Activated CD4-positive, alpha-beta memory T cell treated with anti-CD3 and anti-CD28 coated beads for 36 hours (primary cell): ENCODE measurements around the gene FAM13A. TPM values are rescaled to one million over a fixed set of nuclear protein-coding genes. Genes with fewer than 3 reads are reported as not detected.
A peak's percentile ranks its signal among the peaks of the same experiment; 100 is the strongest.

ENCODE experiments used
- CTCF ChIA-PET: fragments of 350-600 bp; sonication (Branson Sonifier 250); formaldehyde crosslinking; loops from one replicate; lab custom pipeline; 2021; ENCODE audit warnings: antibody characterized with exemption, inconsistent platforms; lab: Charles Lee
- POLR2A ChIA-PET: fragments of 350-600 bp; sonication (Branson Sonifier 250); formaldehyde crosslinking; loops from one replicate; lab custom pipeline; 2021; ENCODE audit warnings: antibody characterized with exemption; lab: Charles Lee
- DNase-seq: peaks from one replicate; pipeline ENCODE4 v3.0.0-alpha.2; 2020
- H3K27ac Mint-ChIP-seq: one replicate; pipeline ENCODE4 v1.8.0; 2021; ENCODE audit warnings: mixed read lengths
- H3K27me3 Mint-ChIP-seq: one replicate; pipeline ENCODE4 v1.8.0; 2021; ENCODE audit warnings: mixed read lengths
- H3K36me3 Mint-ChIP-seq: one replicate; pipeline ENCODE4 v1.8.0; 2021; ENCODE audit warnings: mixed read lengths
- H3K4me1 Mint-ChIP-seq: one replicate; pipeline ENCODE4 v1.8.0; 2021; ENCODE audit warnings: low read depth, mixed read lengths
- H3K4me3 Mint-ChIP-seq: one replicate; pipeline ENCODE4 v1.8.0; 2021; ENCODE audit warnings: mild to moderate bottlenecking, mixed read lengths
- H3K9me3 Mint-ChIP-seq: one replicate; pipeline ENCODE4 v1.8.0; 2021; ENCODE audit warnings: mixed read lengths
- intact Hi-C: fragments of 100-400 bp; cut with micrococcal nuclease; formaldehyde crosslinking; loops from one replicate; pipeline ENCODE4 v1.15.1; 2023
- total RNA-seq, 2 experiments: library from RNA; stranded (reverse); gene quantifications; one replicate each; pipeline ENCODE4 v1.2.3, GENCODE V29; 2021

The FAM13A gene
- total RNA-seq, 2 experiments from 2014 or later: 2.3 to 2.6 TPM

DNA sequence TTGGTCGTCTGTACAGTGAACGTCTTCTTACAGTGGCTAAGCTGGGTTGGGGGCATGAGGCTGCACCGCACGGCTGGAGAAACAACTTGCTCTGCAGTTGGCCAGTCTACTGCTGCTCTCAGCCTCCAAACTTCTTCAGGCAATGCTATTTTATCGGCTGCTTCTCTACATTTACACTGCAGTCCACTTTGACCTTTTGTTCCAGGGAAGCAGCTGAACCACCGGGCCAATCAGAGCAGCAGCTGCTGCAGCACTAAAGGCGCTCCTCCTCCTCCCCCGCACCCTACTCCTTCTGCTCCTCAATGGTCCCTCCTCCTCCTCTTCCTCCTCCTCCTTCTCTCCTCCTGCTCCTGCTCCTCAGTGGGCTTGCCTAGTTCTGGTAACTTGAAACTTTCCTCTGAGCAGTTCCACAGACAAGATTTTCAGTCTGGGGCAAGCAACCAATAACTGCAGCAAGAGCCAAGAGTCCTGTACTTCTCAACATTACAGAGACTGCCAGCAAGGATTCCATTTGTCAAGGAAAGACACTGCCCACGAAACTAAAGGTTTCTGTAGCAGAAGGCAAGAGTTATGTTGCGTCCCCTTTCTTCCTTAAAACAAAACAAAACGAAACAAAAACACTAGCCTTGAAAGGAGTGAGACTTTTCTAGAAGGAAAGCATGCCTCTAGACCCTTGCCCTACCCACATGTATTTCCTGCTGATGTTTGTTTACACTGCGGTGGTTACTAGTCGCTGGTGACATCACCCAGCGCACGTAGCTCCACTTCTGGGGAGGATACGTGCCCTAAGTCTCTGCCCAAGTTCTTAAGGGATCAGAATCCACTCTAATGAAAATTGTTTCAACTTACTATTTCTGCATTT lies 233.7 kb downstream of the FAM13A start:
- peak; percentile 79 for DNase-seq
- ChIA-PET CTCF (interaction anchor here (0.5 to 1.5 kb wide), 4 partner anchors 126 to 285 kb away, joined by 3 to 11 read pairs (median 4); partner anchors contain the start of gene NAP1L5), POLR2A (interaction anchor here (0.6 kb wide), 1 partner anchor 358 kb away, joined by 5 read pairs; no protein-coding TSS in a partner anchor)
- intact Hi-C loops: loop anchor here (1.0 to 10.0 kb wide), 8 partner anchors 20 to 474 kb away; partner anchors contain the start of genes PYURF and TIGD2
- Mint-ChIP-seq H3K27me3 (no peaks in the 10 kb centered on the region), H3K9me3 (no peaks in the 10 kb centered on the region), H3K4me1 (peaks cover 37% of the 10 kb centered on the region), H3K4me3 (peak overlapping the region; percentile 87), H3K27ac (peak overlapping the region; percentile 84), H3K36me3 (no peaks in the 10 kb centered on the region)

DNA sequence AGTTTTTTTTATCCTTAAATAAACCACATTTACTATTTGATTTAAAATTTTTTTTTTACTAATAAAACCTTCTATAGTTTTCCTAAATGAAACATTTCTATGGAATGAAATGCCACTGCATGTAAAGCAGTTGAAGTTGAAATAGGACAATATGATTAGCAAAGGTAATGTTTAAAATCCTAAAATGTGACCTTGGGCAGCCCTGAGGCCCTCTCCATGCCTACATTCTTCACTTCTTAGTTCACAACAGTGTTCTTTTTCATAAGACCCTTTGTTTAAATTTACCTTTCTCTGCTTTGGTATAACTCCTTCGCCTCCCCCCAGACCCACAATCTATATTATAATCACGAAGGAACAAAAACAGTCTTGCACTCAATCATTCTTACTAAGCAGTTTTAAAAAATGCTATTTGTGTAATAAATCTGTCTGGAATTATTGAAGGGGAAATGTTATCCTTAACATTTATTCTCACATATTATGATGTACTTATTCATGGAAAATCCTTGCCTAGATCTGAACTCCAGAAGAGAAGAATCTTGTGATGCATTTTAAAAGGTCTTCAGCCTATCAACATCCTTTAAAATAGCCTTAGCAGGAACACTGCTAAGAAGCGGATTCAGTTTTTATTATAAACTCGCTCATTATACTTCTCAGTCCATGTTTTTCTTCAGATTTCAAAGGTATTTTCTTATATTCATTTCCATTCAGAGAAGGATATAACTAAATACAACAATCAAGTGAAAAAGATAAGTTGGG lies 234.8 kb downstream of the FAM13A start:
- no peaks in the 10 kb centered on the region for H3K27me3 Mint-ChIP-seq
- H3K36me3 Mint-ChIP-seq: no peaks in the 10 kb centered on the region
- no peaks in the 10 kb centered on the region for H3K9me3 Mint-ChIP-seq
- peaks cover 38% of the 10 kb centered on the region for H3K4me1 Mint-ChIP-seq
- ChIA-PET POLR2A (no interaction called here), CTCF (interaction anchor here (7.9 kb wide), 1 partner anchor 200 kb away, joined by 143 read pairs; no protein-coding TSS in a partner anchor)
- peak overlapping the region; percentile 28 for H3K27ac Mint-ChIP-seq
- H3K4me3 Mint-ChIP-seq: peak overlapping the region; percentile 87
- no peak for DNase-seq
- intact Hi-C loops: loop anchor here (2.0 to 10.0 kb wide), 6 partner anchors 19 to 475 kb away; partner anchors contain the start of gene PYURF

- intact Hi-C loops: loop anchor here (5.0 to 10.0 kb wide), 3 partner anchors 141 to 476 kb away; no protein-coding TSS in a partner anchor
- Mint-ChIP-seq H3K4me3 (no peak overlapping the region), H3K36me3 (no peaks in the 10 kb centered on the region), H3K27me3 (peaks cover under 1% of the 10 kb centered on the region), H3K4me1 (peaks cover 38% of the 10 kb centered on the region), H3K27ac (no peak overlapping the region), H3K9me3 (no peaks in the 10 kb centered on the region)
- CTCF ChIA-PET: interaction anchor here (1.3 to 7.9 kb wide), 2 partner anchors 201 to 282 kb away, joined by 7 to 143 read pairs; no protein-coding TSS in a partner anchor
- no peak for DNase-seq
- POLR2A ChIA-PET: no interaction called here
Observed at GRCh38 chr4:88821522-88821921, 235.5 kb downstream of the FAM13A start.

DNA sequence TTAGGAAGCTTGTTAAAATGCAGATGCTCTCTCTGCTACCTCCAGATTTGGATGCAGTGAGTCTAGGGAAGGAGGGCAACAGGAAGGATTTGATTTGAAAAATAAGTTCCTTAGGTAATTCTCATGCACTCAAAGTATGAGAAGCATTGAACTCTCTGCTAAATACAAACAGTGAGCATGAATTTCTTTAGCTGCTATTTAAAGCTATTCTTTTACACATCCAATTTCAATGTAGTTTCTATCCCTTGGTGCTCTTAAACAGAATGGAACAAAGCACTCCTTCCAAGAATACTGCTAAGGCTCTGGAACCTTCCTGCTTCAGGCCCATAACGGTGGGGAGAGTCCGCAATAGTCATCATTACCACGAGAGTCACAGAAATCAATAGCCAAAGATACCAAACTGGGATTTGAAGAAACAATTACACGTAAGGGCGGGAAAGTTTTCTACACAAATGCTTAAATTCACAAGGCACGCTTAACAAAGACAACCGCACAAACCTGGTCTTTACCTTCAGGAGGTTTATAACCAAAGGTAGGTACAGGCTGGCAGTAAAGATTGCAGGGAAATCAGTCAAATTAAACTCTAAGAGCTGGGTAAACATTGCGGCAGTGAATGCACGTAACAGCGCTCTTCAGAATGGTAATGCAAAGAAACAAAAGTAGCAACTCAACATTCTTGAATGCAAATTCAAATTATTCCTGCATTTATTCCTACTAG lies 236.1 kb downstream of the FAM13A start:
- CTCF ChIA-PET: interaction anchor here (1.3 to 7.9 kb wide), 2 partner anchors 201 to 281 kb away, joined by 7 to 143 read pairs; no protein-coding TSS in a partner anchor
- no peak for DNase-seq
- POLR2A ChIA-PET: no interaction called here
- intact Hi-C loops: loop anchor here (5.0 to 10.0 kb wide), 3 partner anchors 141 to 476 kb away; no protein-coding TSS in a partner anchor
- Mint-ChIP-seq H3K4me1 (peaks cover 38% of the 10 kb centered on the region), H3K27ac (no peak overlapping the region), H3K4me3 (peak overlapping the region; percentile 12), H3K36me3 (no peaks in the 10 kb centered on the region), H3K9me3 (no peaks in the 10 kb centered on the region), H3K27me3 (peaks cover 3% of the 10 kb centered on the region)

DNA sequence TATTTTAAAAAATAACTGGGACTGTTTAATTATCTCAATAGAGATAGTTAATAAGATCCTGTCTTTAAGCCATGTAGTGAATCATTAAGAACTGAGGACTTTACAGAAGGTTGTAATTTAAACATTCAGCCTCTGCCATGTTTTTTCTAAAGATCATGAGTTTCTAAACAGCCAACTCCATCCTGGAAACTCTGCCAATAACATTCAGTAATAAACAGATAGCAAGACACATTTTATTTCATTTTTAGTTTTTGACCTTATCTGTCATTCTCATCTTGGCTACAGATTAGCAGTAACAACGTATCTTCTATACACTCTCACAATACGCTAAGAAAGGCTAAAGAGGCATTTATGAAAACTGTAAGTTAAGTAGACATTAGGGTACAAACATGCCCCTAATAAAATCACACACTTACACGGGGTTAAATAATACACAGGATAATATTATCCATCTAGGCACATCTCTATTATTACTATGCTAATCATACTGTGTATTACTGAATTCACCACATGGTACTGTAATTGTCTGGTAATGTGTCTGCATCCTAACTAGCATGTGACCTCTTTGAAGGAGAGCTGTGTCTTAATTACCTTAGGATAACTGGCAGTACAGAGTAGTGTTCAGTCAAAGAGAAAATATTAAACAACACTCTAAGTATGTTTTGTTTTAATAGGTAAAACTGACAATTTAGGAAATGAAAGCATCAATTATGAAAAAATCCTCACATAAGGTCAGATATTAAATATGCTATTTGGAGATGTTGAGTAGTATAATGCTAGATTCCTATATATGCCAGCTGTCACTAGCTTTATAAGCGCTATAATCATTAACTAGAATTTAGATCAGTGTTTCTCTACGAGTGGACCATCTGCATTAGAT lies 236.9 kb downstream of the FAM13A start:
- DNase-seq: no peak
- intact Hi-C loops: loop anchor here (2.0 to 10.0 kb wide), 5 partner anchors 142 to 619 kb away; partner anchors contain the start of gene TIGD2
- peaks cover 3% of the 10 kb centered on the region for H3K27me3 Mint-ChIP-seq
- POLR2A ChIA-PET: no interaction called here
- H3K9me3 Mint-ChIP-seq: no peaks in the 10 kb centered on the region
- H3K27ac Mint-ChIP-seq: no peak overlapping the region
- H3K36me3 Mint-ChIP-seq: no peaks in the 10 kb centered on the region
- H3K4me3 Mint-ChIP-seq: no peak overlapping the region
- CTCF ChIA-PET: interaction anchor here (1.2 to 7.9 kb wide), 9 partner anchors 8 to 281 kb away, joined by 3 to 143 read pairs (median 7); no protein-coding TSS in a partner anchor
- H3K4me1 Mint-ChIP-seq: peaks cover 38% of the 10 kb centered on the region

DNA sequence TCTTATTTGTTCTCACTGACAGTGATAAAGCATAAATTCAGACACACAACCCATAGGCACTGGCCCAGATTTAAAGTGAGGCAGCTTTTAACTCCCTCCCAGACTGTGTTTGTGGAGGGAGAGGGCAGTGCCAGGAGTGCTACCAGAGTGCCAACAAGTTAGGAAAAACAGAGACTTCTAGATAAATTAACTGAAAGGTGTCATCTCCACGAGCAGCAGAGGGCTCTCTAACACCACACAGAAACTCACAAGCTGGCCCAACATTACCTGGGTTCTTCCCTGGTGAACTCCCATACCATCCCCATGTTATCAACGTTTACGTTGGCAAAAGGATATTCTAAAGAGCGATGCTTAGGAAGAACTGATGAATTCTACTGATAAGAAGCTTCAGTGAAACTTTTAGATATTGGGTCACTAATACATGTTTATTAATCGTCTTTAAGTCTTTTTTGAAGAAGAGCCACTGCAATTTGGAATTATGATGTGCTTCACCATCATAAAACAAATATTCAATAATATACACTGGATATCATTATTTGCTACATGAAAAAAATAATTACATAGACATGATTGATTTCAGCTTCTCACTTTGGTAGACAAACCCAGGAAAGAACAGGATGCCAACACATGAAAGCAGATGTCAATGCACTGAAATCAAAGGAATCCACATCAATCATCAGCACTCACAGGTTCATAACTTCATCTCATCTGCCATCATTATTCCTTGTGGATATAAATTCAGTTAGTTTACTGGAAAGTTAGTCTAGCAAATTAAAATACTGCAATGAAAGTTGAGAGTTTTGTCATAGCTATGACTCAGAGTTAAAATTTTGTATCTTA lies 238.1 kb downstream of the FAM13A start:
- POLR2A ChIA-PET: interaction anchor here (0.7 to 0.8 kb wide), 2 partner anchors 205 to 236 kb away, joined by 3 read pairs; no protein-coding TSS in a partner anchor
- peak; percentile 61 for DNase-seq
- Mint-ChIP-seq H3K9me3 (no peaks in the 10 kb centered on the region), H3K4me1 (peaks cover 38% of the 10 kb centered on the region), H3K27me3 (peaks cover 3% of the 10 kb centered on the region), H3K27ac (no peak overlapping the region), H3K4me3 (no peak overlapping the region), H3K36me3 (no peaks in the 10 kb centered on the region)
- CTCF ChIA-PET: interaction anchor here (0.7 to 7.9 kb wide), 14 partner anchors 9 to 210 kb away, joined by 3 to 143 read pairs (median 4); no protein-coding TSS in a partner anchor
- intact Hi-C loops: loop anchor here (1.0 to 2.0 kb wide), 3 partner anchors 205 to 620 kb away; partner anchors contain the start of gene TIGD2

- Mint-ChIP-seq H3K4me3 (no peak overlapping the region), H3K27me3 (peaks cover 3% of the 10 kb centered on the region), H3K27ac (no peak overlapping the region), H3K9me3 (no peaks in the 10 kb centered on the region), H3K36me3 (no peaks in the 10 kb centered on the region), H3K4me1 (peaks cover 30% of the 10 kb centered on the region)
- CTCF ChIA-PET: interaction anchor here (0.6 to 7.9 kb wide), 7 partner anchors 25 to 1093 kb away, joined by 3 to 143 read pairs (median 6); no protein-coding TSS in a partner anchor
- intact Hi-C loops: loop anchor here (1.0 to 2.0 kb wide), 3 partner anchors 207 to 621 kb away; partner anchors contain the start of gene TIGD2
- no peak for DNase-seq
- POLR2A ChIA-PET: no interaction called here
Observed at GRCh38 chr4:88817740-88818139, 239.2 kb downstream of the FAM13A start.

DNA sequence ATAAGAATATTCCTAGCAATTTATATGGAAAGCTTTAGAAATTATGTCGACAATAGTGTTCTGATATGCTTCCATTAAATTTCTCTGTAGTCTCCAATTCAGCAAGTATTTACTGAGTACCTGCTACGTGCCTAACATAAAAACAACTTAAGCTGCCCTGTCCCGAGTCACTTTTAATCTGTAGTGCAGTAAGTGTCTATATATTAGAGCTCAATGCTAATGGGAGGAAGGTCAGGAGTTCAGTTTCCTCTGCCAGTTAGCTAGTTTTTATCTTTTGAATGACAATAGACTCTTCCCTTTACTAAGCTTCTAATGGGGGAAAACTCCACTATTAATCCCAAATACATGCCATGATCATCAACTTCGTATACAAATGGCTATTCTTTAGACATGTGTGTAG lies 240.6 kb downstream of the FAM13A start:
- H3K4me1 Mint-ChIP-seq: peaks cover 23% of the 10 kb centered on the region
- ChIA-PET POLR2A (no interaction called here), CTCF (interaction anchor here (0.8 to 7.9 kb wide), 4 partner anchors 11 to 291 kb away, joined by 3 to 143 read pairs (median 3); no protein-coding TSS in a partner anchor)
- H3K36me3 Mint-ChIP-seq: no peaks in the 10 kb centered on the region
- intact Hi-C loops: no loop called here
- H3K9me3 Mint-ChIP-seq: no peaks in the 10 kb centered on the region
- peaks cover 3% of the 10 kb centered on the region for H3K27me3 Mint-ChIP-seq
- no peak overlapping the region for H3K27ac Mint-ChIP-seq
- no peak for DNase-seq
- H3K4me3 Mint-ChIP-seq: no peak overlapping the region

DNA sequence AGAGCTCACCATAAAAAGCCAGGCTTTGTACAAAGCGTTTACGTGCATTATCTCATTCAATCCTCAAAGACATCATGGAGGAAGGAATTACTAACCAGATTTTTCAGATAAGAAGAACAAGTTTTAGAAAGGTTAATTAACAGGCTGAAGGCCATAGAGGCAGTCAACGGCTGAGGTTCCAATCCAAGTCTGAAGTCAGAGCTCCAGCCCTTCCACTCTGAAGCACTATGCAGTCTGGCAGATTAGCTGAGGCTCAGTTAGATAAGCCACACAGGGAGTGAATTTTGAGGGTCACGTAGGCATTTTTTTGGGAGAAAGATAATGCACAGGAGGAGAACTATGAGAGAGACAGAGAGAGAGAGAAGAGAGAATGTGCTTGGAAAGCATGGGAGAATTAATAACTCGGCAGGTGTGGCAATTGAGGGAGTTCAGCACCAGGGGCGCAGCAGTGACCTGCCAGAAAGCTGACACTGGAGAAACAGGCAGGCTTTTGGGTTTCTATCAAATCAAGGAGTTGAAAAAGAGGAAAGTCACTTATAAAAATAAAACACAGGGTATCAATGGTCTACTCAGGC lies 242.9 kb downstream of the FAM13A start:
- CTCF ChIA-PET: interaction anchor here (0.8 kb wide), 1 partner anchor 141 kb away, joined by 4 read pairs; no protein-coding TSS in a partner anchor

More for the DNA sequence above, 242.9 kb downstream of the FAM13A start:
- H3K27me3 Mint-ChIP-seq: peaks cover 3% of the 10 kb centered on the region
- H3K9me3 Mint-ChIP-seq: no peaks in the 10 kb centered on the region
- no peak overlapping the region for H3K27ac Mint-ChIP-seq
- no peak for DNase-seq
- POLR2A ChIA-PET: no interaction called here
- H3K4me3 Mint-ChIP-seq: no peak overlapping the region
- peaks cover 10% of the 10 kb centered on the region for H3K4me1 Mint-ChIP-seq
- intact Hi-C loops: no loop called here
- no peaks in the 10 kb centered on the region for H3K36me3 Mint-ChIP-seq
